HUES6 (cell line): Measurements from ENCODE around the gene DHRS11.

Experiments used
- H3K27ac ChIP-seq: 2 replicates; pipeline ENCODE4 v1.7.0; 2013; ENCODE audit warnings: low read depth, mild to moderate bottlenecking, low read length, inconsistent platforms
- H3K27me3 ChIP-seq: 2 replicates; pipeline ENCODE4 v1.6.1; 2013; ENCODE audit warnings: low read length; ENCODE audit not compliant: control insufficient read depth, insufficient read depth
- H3K36me3 ChIP-seq: 2 replicates; pipeline ENCODE4 v1.6.1; 2013; ENCODE audit warnings: low read length; ENCODE audit not compliant: control insufficient read depth, insufficient read depth
- H3K4me1 ChIP-seq: 2 replicates; pipeline ENCODE4 v1.6.1; 2013; ENCODE audit warnings: low read length; ENCODE audit not compliant: control insufficient read depth, insufficient read depth
- H3K4me3 ChIP-seq: 2 replicates; pipeline ENCODE4 v1.5.1; 2013; ENCODE audit warnings: low read depth, low read length
- H3K9ac ChIP-seq: one replicate; pipeline ENCODE4 v1.6.1; 2013; ENCODE audit warnings: mild to moderate bottlenecking, low read length
- H3K9me3 ChIP-seq: 2 replicates; pipeline ENCODE4 v1.6.1; 2013; ENCODE audit warnings: low read depth, low read length; ENCODE audit not compliant: control insufficient read depth, insufficient read depth

Gene DHRS11

GRCh38 chr17:36594626-36595401 is 3.1 kb downstream of the DHRS11 start:
- no peak overlapping the region for H3K27ac ChIP-seq
- H3K36me3 ChIP-seq, result peaks cover 36% of the 10 kb centered on the region
- no peaks in the 10 kb centered on the region for H3K27me3 ChIP-seq
- no peaks in the 10 kb centered on the region for H3K9me3 ChIP-seq
- peaks cover 23% of the 10 kb centered on the region for H3K4me1 ChIP-seq
- H3K9ac ChIP-seq, result no peak overlapping the region
- no peak overlapping the region for H3K4me3 ChIP-seq

- H3K9ac ChIP-seq, result no peak overlapping the region
- peaks cover 26% of the 10 kb centered on the region for H3K4me1 ChIP-seq
- no peak overlapping the region for H3K27ac ChIP-seq
- no peak overlapping the region for H3K4me3 ChIP-seq
- peaks cover 38% of the 10 kb centered on the region for H3K36me3 ChIP-seq
- H3K27me3 ChIP-seq, result no peaks in the 10 kb centered on the region
- H3K9me3 ChIP-seq, result no peaks in the 10 kb centered on the region
Measured at GRCh38 chr17:36597226-36597625, 5.5 kb downstream of the DHRS11 start.

GRCh38 chr17:36597866-36598777 is 6.4 kb downstream of the DHRS11 start:
- no peak overlapping the region for H3K9ac ChIP-seq
- no peak overlapping the region for H3K27ac ChIP-seq
- no peaks in the 10 kb centered on the region for H3K27me3 ChIP-seq
- H3K4me3 ChIP-seq, result no peak overlapping the region
- H3K9me3 ChIP-seq, result no peaks in the 10 kb centered on the region
- H3K36me3 ChIP-seq, result peaks cover 38% of the 10 kb centered on the region
- peaks cover 18% of the 10 kb centered on the region for H3K4me1 ChIP-seq

- no peak overlapping the region for H3K27ac ChIP-seq
- no peak overlapping the region for H3K9ac ChIP-seq
- peaks cover 12% of the 10 kb centered on the region for H3K4me1 ChIP-seq
- H3K9me3 ChIP-seq, result no peaks in the 10 kb centered on the region
- no peaks in the 10 kb centered on the region for H3K27me3 ChIP-seq
- H3K36me3 ChIP-seq, result peaks cover 38% of the 10 kb centered on the region
- no peak overlapping the region for H3K4me3 ChIP-seq
Measured at GRCh38 chr17:36598951-36599401, 7.3 kb downstream of the DHRS11 start.

GRCh38 chr17:36599546-36600250 is 8.0 kb downstream of the DHRS11 start:
- no peak overlapping the region for H3K4me3 ChIP-seq
- H3K9ac ChIP-seq, result no peak overlapping the region
- no peaks in the 10 kb centered on the region for H3K27me3 ChIP-seq
- no peak overlapping the region for H3K27ac ChIP-seq
- peaks cover 37% of the 10 kb centered on the region for H3K36me3 ChIP-seq
- no peaks in the 10 kb centered on the region for H3K9me3 ChIP-seq
- peaks cover 14% of the 10 kb centered on the region for H3K4me1 ChIP-seq

- H3K27me3 ChIP-seq, result no peaks in the 10 kb centered on the region
- H3K9me3 ChIP-seq, result no peaks in the 10 kb centered on the region
- peak overlapping the region; percentile 45 for H3K9ac ChIP-seq
- 0 out of 2 replicates have a peak overlapping the region, but pooled peaks have one; percentile 15 for H3K27ac ChIP-seq
- H3K4me3 ChIP-seq, result peak overlapping the region; percentile 78
- peaks cover 32% of the 10 kb centered on the region for H3K36me3 ChIP-seq
- peaks cover 14% of the 10 kb centered on the region for H3K4me1 ChIP-seq
Measured at GRCh38 chr17:36600465-36600864, 8.8 kb downstream of the DHRS11 start.

- Histone ChIP-seq H3K36me3 (peaks cover 28% of the 10 kb centered on the region), H3K4me3 (peak overlapping the region; percentile 78), H3K27ac (0 out of 2 replicates have a peak overlapping the region, but pooled peaks have one; percentile 15), H3K4me1 (peaks cover 14% of the 10 kb centered on the region), H3K27me3 (no peaks in the 10 kb centered on the region), H3K9me3 (no peaks in the 10 kb centered on the region), H3K9ac (peak overlapping the region; percentile 45)
Measured at GRCh38 chr17:36600936-36601302, 9.2 kb downstream of the DHRS11 start.

GRCh38 chr17:36601303-36602029 is 9.8 kb downstream of the DHRS11 start, which contains the start of gene MRM1:
MRM1 (plus strand) TSS chr17:36601583; CDS start chr17:36601811, 228 bp downstream.
- H3K9ac ChIP-seq, result peak within 1 kb of the TSS; percentile 82
- H3K4me3 ChIP-seq, result peak within 1 kb of the TSS; percentile 78
- no peaks in the 10 kb centered on the region for H3K9me3 ChIP-seq
- peaks cover 25% of the 10 kb centered on the region for H3K36me3 ChIP-seq
- no peaks in the 10 kb centered on the region for H3K27me3 ChIP-seq
- H3K27ac ChIP-seq, result peak within 1 kb of the TSS; percentile 23; the same call in 1 of the 2 replicates
- H3K4me1 ChIP-seq, result peaks cover 14% of the 10 kb centered on the region

- peaks cover 14% of the 10 kb centered on the region for H3K4me1 ChIP-seq
- H3K9me3 ChIP-seq, result no peaks in the 10 kb centered on the region
- H3K27ac ChIP-seq, result 0 out of 2 replicates have a peak overlapping the region, but pooled peaks have one; percentile 23
- peak overlapping the region; percentile 78 for H3K4me3 ChIP-seq
- H3K36me3 ChIP-seq, result peaks cover 20% of the 10 kb centered on the region
- H3K9ac ChIP-seq, result peak overlapping the region; percentile 82
- H3K27me3 ChIP-seq, result no peaks in the 10 kb centered on the region
Measured at GRCh38 chr17:36602030-36602748, 10.5 kb downstream of the DHRS11 start.
